Fibroblast of villous mesenchyme (primary cell): ENCODE data around the gene LRIG1. TPM values are rescaled to one million over a fixed set of nuclear protein-coding genes. Genes with fewer than 3 reads are reported as not detected.

ENCODE experiments used
- DNase-seq: peaks from one replicate; pipeline ENCODE4 v3.0.0-alpha.2; 2010; ENCODE audit warnings: low read depth
- H3K4me3 ChIP-seq: 2 replicates; pipeline ENCODE4 v1.5.1; 2011; ENCODE audit warnings: low read depth, mild to moderate bottlenecking, low read length
- CTCF ChIP-seq: IDR thresholded peaks from 2 replicates; pipeline ENCODE4 v1.5.1; 2012; ENCODE audit warnings: low read depth, mild to moderate bottlenecking, low read length; ENCODE audit not compliant: insufficient read depth
- total RNA-seq: library from RNA; depleted of rRNA; stranded (reverse); fragments of >200 nt; gene quantifications from 2 replicates; pipeline ENCODE4 v1.2.3, GENCODE V29; 2012

Gene LRIG1
- total RNA-seq, 1 donor, result 10.4 TPM

DNA sequence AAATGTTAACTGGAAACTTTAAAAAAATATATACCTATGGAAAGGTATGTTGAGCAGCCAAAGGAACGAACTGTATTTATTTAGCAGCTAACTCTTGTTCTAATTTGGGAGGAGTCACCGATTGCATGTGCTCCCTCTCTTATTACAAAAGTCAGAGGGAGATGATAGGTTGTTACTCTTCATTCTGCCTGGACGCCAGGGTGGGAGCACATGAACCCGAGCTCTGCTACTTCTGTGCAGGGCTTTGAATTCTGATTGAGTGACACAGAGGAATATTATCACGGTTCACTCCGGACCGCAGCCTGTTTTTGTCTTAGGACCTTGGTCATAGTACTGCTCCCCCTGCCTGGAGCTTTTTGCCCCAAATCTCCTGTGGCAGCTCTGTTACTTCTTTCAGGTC lies 36.9 kb upstream of the LRIG1 start:
- no peak for TF ChIP-seq CTCF
- H3K4me3 ChIP-seq, result no peak overlapping the region
- DNase-seq, result no peak

GRCh38 chr3:66536791-66537190 lies 36.0 kb upstream of the LRIG1 start:
- DNase-seq, result no peak
- H3K4me3 ChIP-seq, result no peak overlapping the region
- TF ChIP-seq CTCF, result no peak

DNA sequence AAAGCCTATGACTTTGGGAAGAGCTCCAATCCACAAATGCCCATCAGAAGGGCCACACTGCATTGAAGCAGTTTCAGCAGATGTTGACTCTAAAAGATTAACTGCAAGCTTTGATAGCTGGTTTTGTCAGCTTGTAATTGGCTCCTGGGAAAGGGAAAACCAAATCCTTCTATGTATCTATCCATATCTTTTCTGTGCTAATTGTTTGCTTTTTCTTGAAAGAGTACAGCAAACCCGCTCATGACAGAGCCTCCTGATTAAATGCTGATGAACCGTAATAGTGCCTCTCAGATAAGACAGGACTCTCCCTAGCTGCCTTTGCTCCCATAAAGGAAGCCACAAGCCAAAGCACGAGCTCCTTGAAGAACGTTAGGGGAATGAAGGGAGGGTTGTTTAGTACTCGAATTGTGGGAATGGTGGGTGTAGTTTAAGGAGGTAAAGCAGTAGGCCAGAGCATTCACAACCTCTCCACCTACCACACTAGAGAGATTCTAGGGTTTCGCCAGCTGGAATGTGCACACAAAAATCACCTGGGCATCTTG lies 33.6 kb upstream of the LRIG1 start:
- no peak overlapping the region for H3K4me3 ChIP-seq

GRCh38 chr3:66532613-66533012 lies 31.8 kb upstream of the LRIG1 start:
- no peak for DNase-seq
- no peak for TF ChIP-seq CTCF
- H3K4me3 ChIP-seq, result no peak overlapping the region

More for the DNA sequence above, 33.6 kb upstream of the LRIG1 start:
- DNase-seq, result no peak
- TF ChIP-seq CTCF, result no peak

- DNase-seq, result no peak
- no peak overlapping the region for H3K4me3 ChIP-seq
- TF ChIP-seq CTCF, result no peak
Measured at GRCh38 chr3:66532160-66532587, 31.4 kb upstream of the LRIG1 start.

- H3K4me3 ChIP-seq, result no peak overlapping the region
- no peak for TF ChIP-seq CTCF
- DNase-seq, result no peak
Measured at GRCh38 chr3:66531256-66531655, 30.4 kb upstream of the LRIG1 start.

- TF ChIP-seq CTCF, result no peak
- H3K4me3 ChIP-seq, result no peak overlapping the region
- DNase-seq, result no peak
Measured at GRCh38 chr3:66527246-66527645, 26.4 kb upstream of the LRIG1 start.
